GM19035 (cell line): ENCODE results near the gene LSP1.
"Not testable (repeated sequence)": the region's sequence is repeated elsewhere in the genome, so short reads cannot be mapped to it uniquely, and the experiment has no call there.

Source experiments
- ATAC-seq: cut with Tn5 transposase; IDR thresholded peaks from one replicate; pipeline ENCODE4 v1.9.1; 2021; ENCODE audit not compliant: unreplicated experiment

Gene LSP1

GRCh38 chr11:1937616-1938342, 84.9 kb downstream of the LSP1 start:
- ATAC-seq: no peak

GRCh38 chr11:1938343-1939005, 85.6 kb downstream of the LSP1 start:
- ATAC-seq: no peak

DNA sequence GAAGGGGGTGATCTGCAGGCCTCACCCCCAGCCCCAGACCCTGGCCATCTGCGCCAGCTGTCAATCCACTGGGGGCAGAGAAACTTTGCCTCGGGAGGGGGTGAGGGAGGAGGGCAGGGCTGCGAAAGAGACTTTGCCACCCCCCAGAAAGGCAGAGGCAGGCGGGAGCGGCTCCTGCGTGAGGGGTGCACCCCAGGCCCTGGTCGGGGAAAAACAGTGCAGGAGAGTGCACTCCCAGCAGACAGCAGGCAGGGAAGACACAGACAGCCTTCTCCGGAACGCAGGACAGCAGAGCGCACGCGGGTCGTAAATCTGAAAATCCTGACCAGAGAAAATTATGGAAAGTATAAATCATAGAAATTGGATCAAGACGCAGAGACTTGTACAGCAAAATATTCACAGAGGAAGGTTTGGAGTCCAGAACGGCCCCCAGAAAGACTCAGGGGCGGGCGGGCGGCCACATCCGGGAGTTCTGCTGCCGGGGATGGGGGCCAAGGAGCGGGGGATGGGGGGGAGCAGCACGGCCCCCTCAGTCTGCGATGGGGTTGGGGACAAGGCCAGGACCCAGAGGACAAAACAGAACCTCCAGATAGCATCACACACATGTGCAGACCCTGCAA, 86.2 kb downstream of the LSP1 start:
- no peak for ATAC-seq

- ATAC-seq: not testable (repeated sequence)
These were observed 86.9 kb downstream of the LSP1 start for GRCh38 chr11:1939788-1940187.
